ENCODE measurements around the gene KIR2DL3.
"Not testable (repeated sequence)": the region's sequence is repeated elsewhere in the genome, so short reads cannot be mapped to it uniquely, and the experiment has no call there.

The KIR2DL3 gene

GRCh38 chr19:54775095-54775815 is 36.9 kb downstream of the KIR2DL3 start:
- not testable (repeated sequence) for DNase-seq

- DNase-seq = not testable (repeated sequence)
Measured at GRCh38 chr19:54775830-54776229, 37.5 kb downstream of the KIR2DL3 start.

- not testable (repeated sequence) for DNase-seq
Measured at GRCh38 chr19:54777851-54778250, 39.5 kb downstream of the KIR2DL3 start.

- DNase-seq = not testable (repeated sequence)
Measured at GRCh38 chr19:54778896-54779295, 40.6 kb downstream of the KIR2DL3 start.

GRCh38 chr19:54782916-54783315 is 44.6 kb downstream of the KIR2DL3 start:
- not testable (repeated sequence) for DNase-seq

GRCh38 chr19:54786091-54786723 is 47.9 kb downstream of the KIR2DL3 start:
- DNase-seq = not testable (repeated sequence)

- not testable (repeated sequence) for DNase-seq
Measured at GRCh38 chr19:54788154-54788553, 49.8 kb downstream of the KIR2DL3 start.

GRCh38 chr19:54790711-54791110 is 52.4 kb downstream of the KIR2DL3 start:
- TF ChIP-seq POLR2A (IDR thresholded peaks at IDR 0.05; ENCODE audit: low read length) (no peak), GATA1 (IDR thresholded peaks at IDR 0.05; ENCODE audit: low read depth, low read length) (no peak)
- no peak for DNase-seq

- TF ChIP-seq POLR2A (IDR thresholded peaks at IDR 0.05; ENCODE audit: low read length) (no peak), GATA1 (IDR thresholded peaks at IDR 0.05; ENCODE audit: low read depth, low read length) (no peak)
- DNase-seq = no peak
Measured at GRCh38 chr19:54791476-54791875, 53.2 kb downstream of the KIR2DL3 start.

- no peak for DNase-seq
- no peak for TF ChIP-seq POLR2A (IDR thresholded peaks at IDR 0.05; ENCODE audit: low read length)
- TF ChIP-seq GATA1 (IDR thresholded peaks at IDR 0.05; ENCODE audit: low read depth, low read length) = no peak
Measured at GRCh38 chr19:54792814-54793213, 54.5 kb downstream of the KIR2DL3 start.

GRCh38 chr19:54795758-54796157 is 57.4 kb downstream of the KIR2DL3 start:
- no peak for DNase-seq
- no peak for TF ChIP-seq POLR2A (IDR thresholded peaks at IDR 0.05; ENCODE audit: low read length)
- no peak for TF ChIP-seq GATA1 (IDR thresholded peaks at IDR 0.05; ENCODE audit: low read depth, low read length)

Measured in erythroblast (primary cell).